HG03432 (cell line): ENCODE measurements around the gene COL4A1.

Experiments
- ATAC-seq: cut with Tn5 transposase; IDR thresholded peaks from one replicate; pipeline ENCODE4 v1.9.1; 2021; ENCODE audit warnings: mild to moderate bottlenecking, moderate library complexity; ENCODE audit not compliant: unreplicated experiment

Gene COL4A1

GRCh38 chr13:110227864-110228643 is 78.9 kb downstream of the COL4A1 start:
- no peak for ATAC-seq

DNA sequence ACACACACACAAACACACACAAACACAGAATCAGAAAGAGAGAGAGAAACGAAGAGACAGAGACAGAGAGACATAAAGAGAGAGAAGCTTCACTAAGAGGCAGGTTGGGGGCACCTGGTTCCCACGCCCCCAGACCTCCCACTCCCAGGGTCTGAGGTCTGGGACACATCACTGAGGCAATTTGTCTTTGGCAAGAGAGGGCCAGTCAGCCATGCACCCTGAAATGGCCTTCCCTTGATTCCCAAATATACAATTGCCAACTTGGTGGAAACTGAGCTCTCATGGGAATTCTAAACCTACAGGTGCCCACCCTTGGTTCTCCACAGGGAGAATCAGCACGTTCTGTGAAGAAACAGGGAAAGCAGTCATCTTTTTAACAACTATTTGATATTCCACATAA is 79.5 kb downstream of the COL4A1 start:
- ATAC-seq, result no peak

DNA sequence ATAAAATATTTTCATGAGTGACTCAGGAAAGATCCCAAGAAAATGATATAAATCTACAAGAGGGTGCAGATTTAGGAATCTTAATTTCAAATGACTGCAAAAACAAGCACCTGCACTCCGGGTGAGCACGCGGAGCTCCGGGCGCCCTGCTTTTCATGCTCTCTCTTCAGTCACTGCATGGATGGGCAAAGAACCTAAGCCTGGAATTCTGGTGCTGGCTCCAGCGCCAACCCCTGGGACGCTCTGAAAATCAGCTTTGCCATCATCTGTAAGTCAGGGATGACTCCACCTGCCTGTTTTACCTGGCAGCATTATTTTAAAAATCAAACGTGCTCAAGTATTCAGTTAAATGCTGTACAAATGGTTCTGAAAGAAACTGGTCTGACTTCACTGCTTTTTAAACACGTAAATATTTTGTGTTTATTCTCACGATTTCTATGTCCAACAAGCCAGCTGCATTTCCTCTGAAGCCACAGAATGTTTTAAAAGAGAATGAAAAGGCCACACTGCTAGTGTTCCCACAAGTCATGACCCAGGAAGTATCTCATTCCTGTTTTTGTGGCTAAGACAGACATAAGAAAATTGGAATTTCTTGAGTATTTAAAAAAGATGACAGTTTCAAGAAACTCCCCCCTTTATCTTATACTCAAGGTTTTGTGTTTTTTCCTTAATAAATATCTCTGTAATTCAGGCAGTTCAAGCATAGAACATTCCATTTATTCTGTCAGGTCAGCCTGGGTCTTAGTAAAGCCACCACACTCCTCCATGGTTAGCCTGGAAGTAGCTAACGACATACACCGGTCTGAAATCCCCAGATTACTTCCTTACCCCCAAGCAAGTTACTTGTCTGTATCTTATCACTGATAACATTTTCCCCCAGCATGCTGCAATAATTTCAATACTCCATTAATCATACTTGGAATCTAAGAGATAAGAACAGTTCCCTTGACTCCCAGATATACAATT is 81.1 kb downstream of the COL4A1 start:
- ATAC-seq, result no peak

DNA sequence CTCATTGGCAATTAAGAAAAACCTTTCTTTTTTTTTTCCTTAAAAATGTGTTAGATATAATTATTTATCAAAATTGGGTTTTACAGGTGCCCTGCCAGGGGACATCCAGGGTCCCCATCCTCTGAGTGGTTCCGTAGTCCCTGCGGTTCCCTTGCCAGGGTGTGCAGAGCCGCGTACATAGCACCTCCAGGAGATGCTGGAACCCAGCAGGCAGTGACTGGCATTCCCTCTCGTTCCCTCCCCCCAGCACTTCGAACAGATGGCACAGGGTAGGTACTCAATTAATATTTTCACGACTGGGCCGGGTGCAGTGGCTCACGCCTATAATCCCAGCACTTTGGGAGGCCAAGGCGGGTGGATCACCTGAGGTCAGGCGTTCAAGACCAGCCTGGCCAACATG is 82.0 kb downstream of the COL4A1 start:
- no peak for ATAC-seq

- no peak for ATAC-seq
These were observed 82.4 kb downstream of the COL4A1 start for GRCh38 chr13:110224519-110224918.

GRCh38 chr13:110221406-110222117 is 85.4 kb downstream of the COL4A1 start:
- no peak for ATAC-seq

- ATAC-seq, result no peak
These were observed 86.5 kb downstream of the COL4A1 start for GRCh38 chr13:110220471-110220870.

DNA sequence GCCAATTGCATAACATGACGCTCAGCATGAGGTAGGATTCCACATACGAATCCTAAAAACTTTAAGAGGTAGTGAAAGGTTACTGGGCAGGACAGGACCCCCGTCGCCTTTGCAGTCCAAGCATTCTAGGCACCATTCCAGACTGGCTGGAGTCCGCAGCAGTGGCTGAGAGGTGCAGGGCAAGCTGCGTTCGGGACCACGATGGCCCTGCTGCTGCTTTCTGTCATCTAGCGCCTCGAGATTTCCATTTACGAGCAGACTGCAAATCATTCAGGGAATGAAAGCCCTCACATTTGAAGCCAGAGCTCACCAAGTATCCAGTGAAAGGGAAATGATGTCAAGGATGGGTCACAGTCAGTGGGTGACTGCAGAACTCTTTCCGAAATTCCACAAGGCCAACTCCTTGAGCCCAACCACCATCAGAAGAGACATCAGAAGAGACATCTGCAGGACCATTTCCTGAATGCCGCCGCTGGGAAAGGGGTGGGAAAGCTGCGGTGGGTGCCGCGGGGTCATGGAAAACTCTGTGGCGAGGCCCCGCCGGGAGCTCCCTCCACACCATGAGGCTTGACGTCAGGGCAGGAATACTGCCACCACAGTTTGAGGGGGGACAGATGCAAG is 88.3 kb downstream of the COL4A1 start:
- no peak for ATAC-seq

DNA sequence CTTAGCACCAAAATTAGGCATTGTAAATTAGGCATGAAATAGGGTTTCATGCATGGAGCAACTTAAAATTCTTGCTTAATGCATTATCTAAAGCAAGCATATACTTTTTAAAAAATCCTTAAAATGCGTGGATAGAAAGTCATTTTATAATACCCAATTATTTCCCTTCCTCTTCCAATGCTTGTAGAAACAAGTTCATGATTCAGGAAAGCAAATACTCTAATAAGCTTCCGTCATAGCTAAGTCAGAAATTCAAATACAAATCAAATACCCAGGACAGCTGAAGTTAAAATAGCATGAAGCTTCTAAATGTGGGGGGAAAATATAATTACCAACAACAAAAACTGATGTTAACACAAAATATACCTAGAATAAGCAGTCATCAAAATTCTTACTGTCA is 89.1 kb downstream of the COL4A1 start:
- no peak for ATAC-seq

DNA sequence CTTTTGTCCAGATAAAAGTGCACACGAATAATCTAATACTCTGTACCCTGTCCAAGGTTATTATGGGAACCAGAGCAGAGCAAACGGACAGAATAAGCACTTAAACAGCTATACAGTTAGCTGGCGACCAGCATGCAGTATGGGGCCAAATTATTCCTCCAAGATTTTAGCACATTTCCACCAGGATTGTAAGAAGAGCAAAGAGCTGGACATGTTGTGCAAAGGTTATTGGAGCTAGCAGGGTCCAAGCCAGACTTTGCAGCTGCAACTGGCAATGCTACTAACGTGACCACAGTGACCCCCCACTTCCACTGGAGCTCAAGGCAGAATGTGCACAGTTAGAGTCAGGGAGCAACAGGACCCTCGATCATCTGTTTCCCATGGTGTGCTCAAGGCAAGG is 89.9 kb downstream of the COL4A1 start:
- no peak for ATAC-seq

DNA sequence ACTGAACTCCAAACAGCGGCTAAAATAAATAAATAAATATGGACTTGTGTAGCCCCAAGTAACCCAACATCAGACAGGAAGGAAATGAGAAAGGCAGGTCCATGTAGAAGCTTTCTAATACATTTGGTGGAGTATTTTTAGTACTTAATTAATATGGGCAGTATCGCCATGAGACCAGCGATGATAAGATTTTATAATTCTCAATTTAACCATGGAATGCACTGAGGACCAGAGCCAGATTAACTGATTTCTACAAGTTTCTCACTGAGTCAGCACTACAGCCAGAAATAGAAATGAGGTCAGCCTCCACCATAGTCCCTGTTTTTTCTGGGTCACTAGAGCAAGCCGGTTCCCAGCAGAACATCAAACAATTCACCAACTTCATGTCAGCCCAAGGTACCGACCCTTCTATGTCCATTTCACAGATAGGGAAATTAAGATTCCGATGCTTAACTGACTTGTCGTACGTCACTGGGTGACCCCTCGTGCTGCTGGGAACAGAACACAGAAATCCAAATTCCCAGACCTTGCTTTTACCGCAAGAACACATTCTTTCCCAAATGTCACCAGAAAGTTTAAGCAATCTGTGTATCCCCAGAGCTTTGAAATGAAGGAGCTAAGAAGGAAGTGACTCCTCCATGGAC is 90.4 kb downstream of the COL4A1 start:
- ATAC-seq, result no peak

- ATAC-seq, result no peak
These were observed 91.0 kb downstream of the COL4A1 start for GRCh38 chr13:110216006-110216397.

DNA sequence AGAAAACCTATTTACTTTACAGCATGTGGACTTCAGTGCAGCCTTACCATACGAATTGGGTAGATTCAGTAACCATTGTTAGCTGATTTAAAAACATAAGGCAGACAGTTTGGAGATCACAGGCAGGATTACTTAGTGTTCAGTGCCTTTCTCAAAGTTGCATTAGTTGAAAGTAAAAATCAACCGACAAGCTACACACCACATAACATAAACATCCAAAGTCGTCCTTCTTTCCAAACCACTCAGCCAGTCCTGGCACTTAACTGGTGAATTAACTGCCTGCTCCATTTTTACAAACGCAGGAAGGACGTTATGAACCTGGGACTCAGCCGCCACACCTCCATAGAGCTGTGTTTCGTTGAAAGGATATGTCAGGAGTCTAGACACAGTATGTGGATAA is 91.4 kb downstream of the COL4A1 start:
- ATAC-seq, result no peak

- ATAC-seq, result no peak
These were observed 92.3 kb downstream of the COL4A1 start for GRCh38 chr13:110214637-110215036.

DNA sequence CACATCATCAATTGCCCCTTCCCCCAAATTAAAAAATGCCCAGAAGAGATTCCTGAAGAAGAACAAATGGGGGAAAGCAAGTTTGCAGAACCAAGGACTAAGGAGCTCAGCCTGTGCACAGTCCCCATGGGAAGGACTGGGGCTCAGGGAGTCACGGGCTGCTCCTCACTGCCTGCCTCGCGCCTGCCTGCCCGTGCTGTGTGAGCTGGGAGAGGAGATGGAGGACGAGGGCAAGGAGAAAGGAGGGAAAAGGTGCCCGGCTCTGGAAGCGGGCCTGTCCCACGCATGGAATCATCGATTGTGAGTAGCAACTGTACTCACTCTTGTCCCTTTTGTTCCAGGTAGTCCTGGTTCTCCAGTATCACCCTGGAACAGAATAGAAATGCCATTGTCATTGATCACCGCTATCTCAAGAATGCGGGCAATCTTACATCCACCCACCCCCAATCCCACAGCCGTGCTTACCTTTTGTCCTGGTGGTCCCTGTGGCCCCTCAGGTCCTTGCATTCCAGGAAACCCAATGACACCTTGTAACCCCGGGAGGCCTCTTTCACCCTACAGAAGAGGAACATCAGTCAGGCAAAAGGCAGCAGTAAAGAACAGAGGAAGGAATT is 93.4 kb downstream of the COL4A1 start:
- no peak for ATAC-seq

GRCh38 chr13:110212529-110212928 is 94.4 kb downstream of the COL4A1 start:
- ATAC-seq, result no peak

- ATAC-seq, result no peak
These were observed 95.2 kb downstream of the COL4A1 start for GRCh38 chr13:110211735-110212134.

GRCh38 chr13:110211046-110211445 is 95.9 kb downstream of the COL4A1 start:
- no peak for ATAC-seq

- no peak for ATAC-seq
These were observed 96.4 kb downstream of the COL4A1 start for GRCh38 chr13:110210604-110210985.
